ENCODE data around the gene ENTPD8. TPM values are rescaled to one million over a fixed set of nuclear protein-coding genes. Genes with fewer than 3 reads are reported as not detected.
"Not testable (repeated sequence)": the region's sequence is repeated elsewhere in the genome, so short reads cannot be mapped to it uniquely, and the experiment has no call there.

Gene ENTPD8
- total and polyA plus RNA-seq, 4 experiments from 2014 or later: not detected

DNA sequence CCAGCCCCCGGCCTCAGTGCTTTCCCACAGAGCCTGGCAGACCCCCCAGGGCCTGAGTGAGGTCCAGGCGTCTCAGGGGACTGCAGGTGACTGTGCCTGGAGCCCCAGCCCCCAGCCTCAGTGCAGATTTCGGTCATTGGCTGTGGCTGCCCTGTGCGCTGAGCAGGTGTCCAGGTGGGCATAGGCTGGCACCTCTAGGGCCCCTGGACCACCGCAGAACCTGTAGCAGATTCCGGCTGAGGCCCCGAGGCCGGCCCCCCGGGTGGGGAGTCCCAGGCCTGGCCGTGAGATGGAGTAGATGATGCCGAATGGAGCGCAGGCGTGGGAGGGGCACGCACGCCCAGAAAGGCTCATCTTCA lies 30.3 kb downstream of the ENTPD8 start:
- Histone ChIP-seq H3K4me1 (ENCODE audit: insufficient read depth, low read length) (peaks cover 19% of the 10 kb centered on the region), H3K27ac (ENCODE audit: low read depth, low read length) (no peak overlapping the region), H3K4me3 (ENCODE audit: low read length in 2 of 2) (no peak overlapping the region), H3K9me3 (ENCODE audit: control insufficient read depth in 1 of 2, low read length in 2 of 2) (no peaks in the 10 kb centered on the region), H3K27me3 (ENCODE audit: insufficient read depth, low read length) (no peaks in the 10 kb centered on the region), H3K36me3 (ENCODE audit: insufficient read depth, low read length) (no peaks in the 10 kb centered on the region)
- Mint-ChIP-seq H3K9me3 (no peaks in the 10 kb centered on the region), H3K36me3 (no peaks in the 10 kb centered on the region), H3K27me3 (peaks cover 0 to 2% of the 10 kb centered on the region in 2 donors), H3K4me1 (peaks cover 2 to 11% (median 5%) of the 10 kb centered on the region in 4 donors), H3K4me3 (peak overlapping the region in 1 of 8 donors; percentile 48), H3K27ac (no peak overlapping the region)
- intact Hi-C loops (cut with micrococcal nuclease): no loop called here
- ChIA-PET CTCF (ENCODE audit: partially characterized antibody) (no interaction called here), POLR2A (ENCODE audit: partially characterized antibody) (interaction anchor here (0.8 to 2.9 kb wide), 3 partner anchors 12 to 65 kb away, joined by 3 to 12 read pairs (median 3); partner anchors contain the start of genes EXD3 and NOXA1)
- DNase-seq: no peak

GRCh38 chr9:137410236-137410890 lies 30.8 kb downstream of the ENTPD8 start:
- H3K36me3 Mint-ChIP-seq; H3K4me3 ChIP-seq (ENCODE audit: low read length in 2 of 2); CTCF ChIA-PET (ENCODE audit: partially characterized antibody); H3K27me3 Mint-ChIP-seq; H3K9me3 Mint-ChIP-seq; H3K27ac ChIP-seq (ENCODE audit: low read depth, low read length); H3K9me3 ChIP-seq (ENCODE audit: control insufficient read depth in 1 of 2, low read length in 2 of 2); H3K27me3 ChIP-seq (ENCODE audit: insufficient read depth, low read length); H3K36me3 ChIP-seq (ENCODE audit: insufficient read depth, low read length); DNase-seq; intact Hi-C loops (cut with micrococcal nuclease); H3K27ac Mint-ChIP-seq: not testable (repeated sequence)
- H3K4me3 Mint-ChIP-seq: peak overlapping the region in 1 of 8 donors; percentile 65
- peaks cover 19% of the 10 kb centered on the region for H3K4me1 ChIP-seq (ENCODE audit: insufficient read depth, low read length)
- H3K4me1 Mint-ChIP-seq: peaks cover under 1 to 12% (median 7%) of the 10 kb centered on the region in 4 donors
- POLR2A ChIA-PET (ENCODE audit: partially characterized antibody): interaction anchor here (0.8 to 2.9 kb wide), 3 partner anchors 13 to 109 kb away, joined by 3 to 12 read pairs (median 3); partner anchors contain the start of genes EXD3 and NOXA1

DNA sequence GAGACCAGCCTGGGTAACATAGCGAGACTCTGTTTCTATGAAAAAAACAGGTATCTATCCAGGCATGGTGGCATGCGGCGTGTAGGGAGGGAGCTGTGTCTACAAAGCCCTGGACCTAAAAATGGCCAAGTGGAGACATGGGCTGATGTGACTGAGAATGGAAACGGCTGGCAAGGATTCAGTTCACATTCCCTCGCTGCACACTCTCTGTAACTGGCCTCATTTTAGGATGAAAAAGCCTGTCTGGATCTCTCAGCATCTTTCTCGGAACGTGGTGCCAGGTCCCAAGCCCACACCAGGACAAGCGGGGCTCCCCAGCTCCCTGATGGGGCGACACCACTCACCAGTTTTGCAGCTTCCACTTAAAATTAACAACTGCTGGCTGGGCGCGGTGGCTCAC lies 31.6 kb downstream of the ENTPD8 start:
- Mint-ChIP-seq H3K4me1 (peaks cover 0 to 12% (median 6%) of the 10 kb centered on the region in 4 donors), H3K4me3 (peak overlapping the region in 1 of 8 donors; percentile 58), H3K27ac (peak overlapping the region in 2 of 7 donors; percentile 24 to 60), H3K9me3 (no peaks in the 10 kb centered on the region), H3K36me3 (no peaks in the 10 kb centered on the region), H3K27me3 (peaks cover 0 to 2% of the 10 kb centered on the region in 2 donors)
- Histone ChIP-seq H3K4me3 (ENCODE audit: low read length in 2 of 2) (no peak overlapping the region), H3K36me3 (ENCODE audit: insufficient read depth, low read length) (no peaks in the 10 kb centered on the region), H3K4me1 (ENCODE audit: insufficient read depth, low read length) (peaks cover 19% of the 10 kb centered on the region), H3K27me3 (ENCODE audit: insufficient read depth, low read length) (no peaks in the 10 kb centered on the region), H3K27ac (ENCODE audit: low read depth, low read length) (no peak overlapping the region), H3K9me3 (ENCODE audit: control insufficient read depth in 1 of 2, low read length in 2 of 2) (no peaks in the 10 kb centered on the region)
- ChIA-PET POLR2A (ENCODE audit: partially characterized antibody) (interaction anchor here (0.8 kb wide), 1 partner anchor 108 kb away, joined by 3 read pairs; no protein-coding TSS in a partner anchor), CTCF (ENCODE audit: partially characterized antibody) (no interaction called here)
- no peak for DNase-seq
- intact Hi-C loops (cut with micrococcal nuclease): no loop called here

GRCh38 chr9:137408651-137409405 lies 32.3 kb downstream of the ENTPD8 start:
- peak overlapping the region in 1 of 7 donors; percentile 24 for H3K27ac Mint-ChIP-seq
- CTCF ChIA-PET (ENCODE audit: partially characterized antibody): no interaction called here
- intact Hi-C loops (cut with micrococcal nuclease): no loop called here

DNA sequence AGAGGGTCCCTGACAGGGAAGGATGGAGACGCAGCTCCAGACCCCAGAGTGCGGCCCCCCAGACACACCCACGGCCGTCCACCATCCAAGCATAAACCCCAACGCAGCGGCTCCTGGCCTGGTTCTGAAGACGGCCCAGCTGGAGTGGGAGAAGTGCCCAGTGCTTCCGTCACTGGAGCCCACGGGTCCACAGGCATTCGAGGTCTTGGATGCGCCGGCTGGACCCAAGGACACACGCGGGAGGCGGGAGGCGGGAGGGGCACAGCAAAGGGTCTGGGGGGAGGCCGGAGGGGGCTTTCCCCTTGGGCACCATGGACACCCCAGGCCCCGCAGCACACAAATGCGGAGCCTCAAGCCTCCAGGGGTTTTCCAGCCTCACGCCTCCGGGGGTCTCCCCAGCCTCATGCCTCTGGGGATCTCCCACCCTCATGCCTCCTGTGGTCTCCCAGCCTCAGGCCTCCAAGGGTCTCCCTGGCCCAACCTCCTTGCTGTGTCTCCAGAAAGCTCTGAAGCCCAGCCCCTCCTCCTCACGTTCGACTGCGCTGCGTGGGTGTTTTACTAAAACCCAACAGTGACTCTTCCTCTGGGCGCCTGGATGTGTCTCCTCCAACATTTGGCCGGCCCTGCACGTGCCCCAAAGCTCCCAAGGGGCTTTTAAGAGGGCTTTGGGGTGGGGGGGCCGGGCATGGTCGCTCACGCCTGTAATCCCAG lies 33.4 kb downstream of the ENTPD8 start:
- H3K27ac Mint-ChIP-seq: peak overlapping the region in 1 of 7 donors; percentile 17
- H3K9me3 ChIP-seq (ENCODE audit: control insufficient read depth in 1 of 2, low read length in 2 of 2): no peaks in the 10 kb centered on the region
- no peak for DNase-seq
- no peaks in the 10 kb centered on the region for H3K36me3 ChIP-seq (ENCODE audit: insufficient read depth, low read length)
- CTCF ChIA-PET (ENCODE audit: partially characterized antibody): no interaction called here
- H3K27me3 Mint-ChIP-seq: peaks cover 0 to 2% of the 10 kb centered on the region in 2 donors
- H3K27ac ChIP-seq (ENCODE audit: low read depth, low read length): no peak overlapping the region
- peaks cover 19% of the 10 kb centered on the region for H3K4me1 ChIP-seq (ENCODE audit: insufficient read depth, low read length)
- H3K4me3 Mint-ChIP-seq: peak overlapping the region in 2 of 8 donors; percentile 34 to 65
- H3K27me3 ChIP-seq (ENCODE audit: insufficient read depth, low read length): no peaks in the 10 kb centered on the region
- POLR2A ChIA-PET (ENCODE audit: partially characterized antibody): no interaction called here
- intact Hi-C loops (cut with micrococcal nuclease): no loop called here
- H3K36me3 Mint-ChIP-seq: no peaks in the 10 kb centered on the region
- no peaks in the 10 kb centered on the region for H3K9me3 Mint-ChIP-seq
- no peak overlapping the region for H3K4me3 ChIP-seq (ENCODE audit: low read length in 2 of 2)
- H3K4me1 Mint-ChIP-seq: peaks cover 0 to 7% (median 0%) of the 10 kb centered on the region in 4 donors

More at GRCh38 chr9:137408651-137409405, 32.3 kb downstream of the ENTPD8 start:
- POLR2A ChIA-PET (ENCODE audit: partially characterized antibody): no interaction called here
- Mint-ChIP-seq H3K9me3 (no peaks in the 10 kb centered on the region), H3K4me3 (peak overlapping the region in 1 of 8 donors; percentile 58), H3K27me3 (peaks cover 0 to 2% of the 10 kb centered on the region in 2 donors), H3K4me1 (peaks cover 0 to 7% (median 3%) of the 10 kb centered on the region in 4 donors), H3K36me3 (no peaks in the 10 kb centered on the region)
- Histone ChIP-seq H3K36me3 (ENCODE audit: insufficient read depth, low read length) (no peaks in the 10 kb centered on the region), H3K4me3 (ENCODE audit: low read length in 2 of 2) (no peak overlapping the region), H3K4me1 (ENCODE audit: insufficient read depth, low read length) (peaks cover 19% of the 10 kb centered on the region), H3K27ac (ENCODE audit: low read depth, low read length) (no peak overlapping the region), H3K27me3 (ENCODE audit: insufficient read depth, low read length) (no peaks in the 10 kb centered on the region), H3K9me3 (ENCODE audit: control insufficient read depth in 1 of 2, low read length in 2 of 2) (no peaks in the 10 kb centered on the region)
- DNase-seq: no peak

DNA sequence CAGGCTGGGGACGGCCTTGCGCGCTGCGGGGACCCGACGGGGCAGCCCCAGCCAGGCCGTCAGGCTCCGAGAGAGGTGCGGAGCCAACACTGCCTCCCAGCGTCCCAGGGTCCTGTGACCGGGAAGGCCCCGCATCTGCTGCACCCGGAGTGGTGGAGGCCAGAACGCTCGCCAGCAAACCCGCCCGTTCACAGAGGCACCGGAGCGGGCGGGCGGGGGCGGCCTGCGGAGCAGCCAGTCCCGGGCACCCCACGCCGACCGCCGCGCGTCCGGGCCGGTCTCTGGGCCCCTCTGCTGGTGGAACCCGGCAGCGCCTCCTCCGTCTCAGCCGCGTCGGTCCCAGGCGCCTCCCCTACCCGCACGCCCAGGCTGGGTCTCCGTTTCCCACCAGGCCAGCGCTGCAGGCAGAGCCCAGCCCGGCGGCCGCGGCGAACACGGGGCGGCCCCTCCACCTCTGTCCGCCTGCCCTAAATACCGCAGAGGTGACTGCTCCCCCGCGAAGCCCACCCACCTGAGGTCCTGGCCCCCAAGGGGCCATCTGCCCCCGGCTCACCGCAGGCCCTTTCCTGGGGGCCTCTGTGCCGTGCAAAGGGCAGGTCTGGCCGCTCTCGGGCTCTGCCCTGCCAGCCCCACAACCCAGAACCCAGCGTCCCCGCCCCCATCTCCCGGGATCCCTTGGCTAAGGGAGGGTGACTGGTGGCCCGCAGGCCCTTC lies 34.1 kb downstream of the ENTPD8 start:
- no peaks in the 10 kb centered on the region for H3K27me3 ChIP-seq (ENCODE audit: insufficient read depth, low read length)
- CTCF ChIA-PET (ENCODE audit: partially characterized antibody): no interaction called here
- H3K4me1 Mint-ChIP-seq: peaks cover 0 to 7% (median 0%) of the 10 kb centered on the region in 4 donors
- no peak overlapping the region for H3K27ac ChIP-seq (ENCODE audit: low read depth, low read length)
- peak in 4 of 5 donors; percentile 32 to 61 (median 46) for DNase-seq
- H3K27ac Mint-ChIP-seq: no peak overlapping the region
- no peaks in the 10 kb centered on the region for H3K9me3 Mint-ChIP-seq
- H3K4me1 ChIP-seq (ENCODE audit: insufficient read depth, low read length): peaks cover 19% of the 10 kb centered on the region
- H3K4me3 ChIP-seq (ENCODE audit: low read length in 2 of 2): no peak overlapping the region
- H3K4me3 Mint-ChIP-seq: no peak overlapping the region
- POLR2A ChIA-PET (ENCODE audit: partially characterized antibody): no interaction called here
- peaks cover 3 to 5% of the 10 kb centered on the region in 2 donors for H3K36me3 Mint-ChIP-seq
- H3K27me3 Mint-ChIP-seq: peaks cover 0 to 2% of the 10 kb centered on the region in 2 donors
- intact Hi-C loops (cut with micrococcal nuclease): no loop called here
- H3K9me3 ChIP-seq (ENCODE audit: control insufficient read depth in 1 of 2, low read length in 2 of 2): no peaks in the 10 kb centered on the region
- no peaks in the 10 kb centered on the region for H3K36me3 ChIP-seq (ENCODE audit: insufficient read depth, low read length)

Data from CD4-positive, alpha-beta memory T cell (primary cell).